ENCODE measurements around the gene KRTAP5-3. TPM values are rescaled to one million over a fixed set of nuclear protein-coding genes. Genes with fewer than 3 reads are reported as not detected.

The KRTAP5-3 gene
- total RNA-seq, 1 donor from 2014 or later, result not detected

DNA sequence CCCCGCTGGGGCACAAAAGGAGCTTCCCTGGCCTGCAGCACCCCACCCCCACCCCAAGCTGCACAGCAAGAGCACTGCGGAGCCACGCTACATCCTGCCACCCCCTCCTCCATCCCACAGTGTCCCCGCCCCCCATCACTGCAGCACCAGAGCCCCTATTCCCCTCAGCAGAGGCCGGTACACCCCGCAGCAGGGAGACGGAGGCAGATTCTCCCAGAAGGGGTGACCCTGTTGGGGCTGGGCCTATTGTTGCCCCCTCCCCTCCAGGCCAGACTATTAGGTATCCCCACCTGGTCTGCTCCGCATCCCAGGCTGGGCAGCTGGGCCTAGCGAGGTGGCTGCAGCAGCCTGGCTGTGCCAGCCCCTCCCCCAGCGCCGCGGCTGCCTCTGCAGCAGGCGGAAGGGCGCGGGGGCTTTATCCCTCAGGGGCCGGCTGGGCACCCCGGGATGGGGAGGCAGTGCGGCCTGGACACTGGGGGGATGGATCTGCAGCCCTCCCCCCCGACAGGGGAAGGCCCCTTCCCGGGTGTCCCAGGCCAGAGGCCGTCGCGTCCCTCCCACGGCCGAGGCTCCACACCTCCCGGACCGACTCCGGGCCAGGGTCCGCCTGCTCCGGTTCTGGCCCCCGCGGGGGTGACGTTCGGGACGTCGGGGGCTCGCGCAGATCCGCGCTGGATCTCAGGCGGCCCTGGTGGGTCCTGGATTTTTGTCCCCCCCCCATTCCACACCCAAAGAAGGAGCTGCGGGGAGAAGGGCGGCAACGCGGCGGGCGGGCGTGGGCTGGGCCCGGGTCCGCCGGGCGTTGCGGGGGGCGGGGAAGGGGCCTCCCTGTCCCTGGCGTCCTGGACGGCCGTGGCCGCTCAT, 37.1 kb downstream of the KRTAP5-3 start:
- DNase-seq, result no peak

DNA sequence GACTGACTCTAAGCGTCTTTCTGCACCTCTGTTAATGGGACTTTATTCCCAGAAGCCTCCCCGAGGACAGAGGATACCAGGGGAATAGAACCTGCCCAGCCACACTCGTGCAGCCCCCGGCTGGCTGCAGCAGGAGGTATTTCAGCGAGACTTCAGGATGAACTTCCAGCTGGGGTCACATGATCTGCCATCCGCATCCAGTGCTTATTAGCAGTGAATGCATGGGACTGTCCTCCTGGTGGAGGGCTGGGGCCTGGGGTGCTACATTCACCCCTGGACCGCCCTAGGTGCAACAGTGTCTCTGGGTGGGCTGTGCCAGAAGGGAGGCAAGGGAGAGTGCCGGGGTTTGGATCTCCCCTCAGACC, 37.8 kb downstream of the KRTAP5-3 start:
- no peak for ATAC-seq
- Histone ChIP-seq H3K27me3 (ENCODE audit: low read depth) (peaks cover 7% of the 10 kb centered on the region), H3K36me3 (peaks cover 1% of the 10 kb centered on the region), H3K4me3 (peak overlapping the region; percentile 56), H3K9me3 (no peaks in the 10 kb centered on the region), H3K27ac (no peak overlapping the region), H3K4me1 (peaks cover 32% of the 10 kb centered on the region)
- no peak for DNase-seq
- TF ChIP-seq, protein P1, sequence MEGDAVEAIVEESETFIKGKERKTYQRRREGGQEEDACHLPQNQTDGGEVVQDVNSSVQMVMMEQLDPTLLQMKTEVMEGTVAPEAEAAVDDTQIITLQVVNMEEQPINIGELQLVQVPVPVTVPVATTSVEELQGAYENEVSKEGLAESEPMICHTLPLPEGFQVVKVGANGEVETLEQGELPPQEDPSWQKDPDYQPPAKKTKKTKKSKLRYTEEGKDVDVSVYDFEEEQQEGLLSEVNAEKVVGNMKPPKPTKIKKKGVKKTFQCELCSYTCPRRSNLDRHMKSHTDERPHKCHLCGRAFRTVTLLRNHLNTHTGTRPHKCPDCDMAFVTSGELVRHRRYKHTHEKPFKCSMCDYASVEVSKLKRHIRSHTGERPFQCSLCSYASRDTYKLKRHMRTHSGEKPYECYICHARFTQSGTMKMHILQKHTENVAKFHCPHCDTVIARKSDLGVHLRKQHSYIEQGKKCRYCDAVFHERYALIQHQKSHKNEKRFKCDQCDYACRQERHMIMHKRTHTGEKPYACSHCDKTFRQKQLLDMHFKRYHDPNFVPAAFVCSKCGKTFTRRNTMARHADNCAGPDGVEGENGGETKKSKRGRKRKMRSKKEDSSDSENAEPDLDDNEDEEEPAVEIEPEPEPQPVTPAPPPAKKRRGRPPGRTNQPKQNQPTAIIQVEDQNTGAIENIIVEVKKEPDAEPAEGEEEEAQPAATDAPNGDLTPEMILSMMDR (IDR thresholded peaks at IDR 0.05), result no peak
- intact Hi-C loops (cut with DNase I), result no loop called here

More for the DNA sequence above, 37.1 kb downstream of the KRTAP5-3 start:
- peak overlapping the region; percentile 58 for H3K27ac ChIP-seq
- no peaks in the 10 kb centered on the region for H3K36me3 ChIP-seq
- H3K27me3 ChIP-seq (ENCODE audit: low read depth), result peaks cover 7% of the 10 kb centered on the region
- peak overlapping the region; percentile 56 for H3K4me3 ChIP-seq
- ATAC-seq, result no peak
- peaks cover 32% of the 10 kb centered on the region for H3K4me1 ChIP-seq
- intact Hi-C loops (cut with DNase I), result no loop called here
- TF ChIP-seq, protein P1 (IDR thresholded peaks at IDR 0.05), result no peak
- H3K9me3 ChIP-seq, result no peaks in the 10 kb centered on the region

DNA sequence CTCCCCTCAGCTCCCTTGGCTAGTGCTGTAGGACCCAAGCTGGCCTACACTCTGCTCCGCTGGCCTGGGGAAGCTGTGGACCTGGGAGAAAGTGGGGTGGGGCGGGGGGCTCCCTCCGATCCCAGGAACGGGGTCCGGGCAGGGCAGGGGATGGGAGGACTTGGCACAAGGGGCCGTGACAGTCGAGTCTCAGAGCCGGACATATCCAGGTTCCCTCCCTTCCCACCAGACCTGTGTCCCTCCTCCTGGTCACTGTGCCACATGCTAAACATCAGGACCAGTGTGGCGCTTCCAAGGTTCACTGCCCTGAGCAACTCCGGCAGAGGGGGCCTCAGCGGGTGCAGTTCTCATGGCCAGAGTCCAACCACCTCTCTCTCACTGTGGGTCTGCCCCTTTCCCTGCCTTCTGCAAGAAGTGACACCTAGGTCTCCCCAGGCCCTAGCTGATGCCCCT, 38.2 kb downstream of the KRTAP5-3 start:
- Histone ChIP-seq H3K4me3 (no peak overlapping the region), H3K27me3 (ENCODE audit: low read depth) (peaks cover 6% of the 10 kb centered on the region), H3K4me1 (peaks cover 32% of the 10 kb centered on the region), H3K27ac (no peak overlapping the region), H3K36me3 (peaks cover 4% of the 10 kb centered on the region), H3K9me3 (no peaks in the 10 kb centered on the region)
- TF ChIP-seq, protein P1 (IDR thresholded peaks at IDR 0.05), result no peak
- DNase-seq, result no peak
- intact Hi-C loops (cut with DNase I), result no loop called here
- no peak for ATAC-seq

DNA sequence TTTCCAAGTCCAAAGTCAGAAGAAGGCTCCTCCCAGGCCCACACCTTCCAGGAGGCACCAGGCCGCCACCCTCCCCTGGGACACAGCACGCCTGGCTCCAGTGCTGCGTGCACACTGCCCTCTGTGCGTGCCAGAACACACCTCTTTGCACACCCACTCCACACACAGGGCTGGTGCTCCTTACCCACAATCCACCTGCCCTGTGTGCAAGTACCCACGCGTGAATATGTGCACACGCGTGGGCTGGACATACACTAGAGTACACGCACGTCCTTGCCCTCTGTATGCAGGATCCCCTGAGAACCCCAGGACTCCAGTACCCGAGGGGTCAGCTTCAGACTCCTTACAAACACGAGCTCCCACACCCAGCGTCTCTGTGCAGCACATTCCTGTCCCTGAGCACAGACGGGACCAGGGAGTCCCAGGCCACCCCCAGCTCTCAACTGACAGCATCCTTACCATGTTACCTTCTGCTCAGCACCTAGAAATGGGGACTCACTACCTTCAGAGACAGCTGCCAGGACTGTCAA, 38.9 kb downstream of the KRTAP5-3 start:
- no peak for ATAC-seq

DNA sequence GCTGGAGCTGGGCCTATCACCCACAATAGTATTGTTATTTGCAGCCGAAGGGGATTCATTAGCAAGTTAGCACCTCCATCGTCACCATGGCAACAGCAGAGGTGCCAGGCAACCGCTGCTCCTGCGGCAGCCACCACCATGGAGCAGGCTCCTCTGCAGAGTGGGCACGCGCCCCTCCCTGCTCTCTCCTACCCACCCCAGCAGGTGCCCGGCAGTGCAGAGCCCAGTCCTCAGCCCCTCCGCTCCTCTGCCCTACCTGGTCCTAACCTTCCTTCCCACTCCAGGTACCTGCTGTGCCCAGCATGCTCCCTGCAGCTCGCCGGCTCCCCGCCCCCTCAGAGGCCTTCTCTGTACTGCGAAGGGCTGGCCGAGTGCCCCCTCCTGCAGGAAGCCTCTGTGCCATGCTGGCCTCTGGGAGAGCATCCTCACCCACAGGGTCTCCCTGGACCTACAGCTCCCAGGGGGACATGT, 39.8 kb downstream of the KRTAP5-3 start:
- Histone ChIP-seq H3K27me3 (ENCODE audit: low read depth) (peaks cover 4% of the 10 kb centered on the region), H3K36me3 (peaks cover 4% of the 10 kb centered on the region), H3K4me3 (no peak overlapping the region), H3K27ac (no peak overlapping the region), H3K4me1 (peaks cover 22% of the 10 kb centered on the region), H3K9me3 (no peaks in the 10 kb centered on the region)
- ATAC-seq, result no peak
- TF ChIP-seq, protein P1 (IDR thresholded peaks at IDR 0.05), result no peak
- intact Hi-C loops (cut with DNase I), result no loop called here
- DNase-seq, result no peak

More for the DNA sequence above, 38.9 kb downstream of the KRTAP5-3 start:
- no peak for DNase-seq
- intact Hi-C loops (cut with DNase I), result no loop called here
- TF ChIP-seq, protein P1 (IDR thresholded peaks at IDR 0.05), result no peak
- no peak overlapping the region for H3K27ac ChIP-seq
- peaks cover 4% of the 10 kb centered on the region for H3K36me3 ChIP-seq
- peaks cover 30% of the 10 kb centered on the region for H3K4me1 ChIP-seq
- H3K4me3 ChIP-seq, result no peak overlapping the region
- H3K27me3 ChIP-seq (ENCODE audit: low read depth), result peaks cover 4% of the 10 kb centered on the region
- H3K9me3 ChIP-seq, result no peaks in the 10 kb centered on the region

Data from lower lobe of right lung (tissue), 2 donors.